ENCODE data around the gene KIAA1958. TPM values are rescaled to one million over a fixed set of nuclear protein-coding genes. Genes with fewer than 3 reads are reported as not detected.

KIAA1958 gene
- total and polyA plus RNA-seq, 10 donors = 0.39 to 11.9 (median 6.3) TPM

GRCh38 chr9:112484607-112485006, 2.0 kb upstream of the KIAA1958 start:
- 66 to 91% (median 88%) methylated on average over 2 of the region's 2 CpGs for WGBS, 5 donors
- Histone ChIP-seq H3K4me1 (peaks cover 0 to 24% (median 15%) of the 10 kb centered on the region in 6 donors), H3K36me3 (no peaks in the 10 kb centered on the region), H3K27ac (no peak overlapping the region), H3K4me3 (no peak overlapping the region), H3K27me3 (replicated peaks in 1 of 7) (no peaks in the 10 kb centered on the region), H3K9me3 (no peaks in the 10 kb centered on the region)
- intact Hi-C loops (cut with DNase I; ENCODE audit: low total_unique reads) = no loop called here
- TF ChIP-seq POLR2A (IDR thresholded peaks at IDR 0.05) (no peak), POLR2AphosphoS5 (IDR thresholded peaks at IDR 0.05) (no peak)
- TF ChIP-seq, protein P1, sequence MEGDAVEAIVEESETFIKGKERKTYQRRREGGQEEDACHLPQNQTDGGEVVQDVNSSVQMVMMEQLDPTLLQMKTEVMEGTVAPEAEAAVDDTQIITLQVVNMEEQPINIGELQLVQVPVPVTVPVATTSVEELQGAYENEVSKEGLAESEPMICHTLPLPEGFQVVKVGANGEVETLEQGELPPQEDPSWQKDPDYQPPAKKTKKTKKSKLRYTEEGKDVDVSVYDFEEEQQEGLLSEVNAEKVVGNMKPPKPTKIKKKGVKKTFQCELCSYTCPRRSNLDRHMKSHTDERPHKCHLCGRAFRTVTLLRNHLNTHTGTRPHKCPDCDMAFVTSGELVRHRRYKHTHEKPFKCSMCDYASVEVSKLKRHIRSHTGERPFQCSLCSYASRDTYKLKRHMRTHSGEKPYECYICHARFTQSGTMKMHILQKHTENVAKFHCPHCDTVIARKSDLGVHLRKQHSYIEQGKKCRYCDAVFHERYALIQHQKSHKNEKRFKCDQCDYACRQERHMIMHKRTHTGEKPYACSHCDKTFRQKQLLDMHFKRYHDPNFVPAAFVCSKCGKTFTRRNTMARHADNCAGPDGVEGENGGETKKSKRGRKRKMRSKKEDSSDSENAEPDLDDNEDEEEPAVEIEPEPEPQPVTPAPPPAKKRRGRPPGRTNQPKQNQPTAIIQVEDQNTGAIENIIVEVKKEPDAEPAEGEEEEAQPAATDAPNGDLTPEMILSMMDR (IDR thresholded peaks at IDR 0.05 in 8 of 11, conservative IDR thresholded peaks at IDR 0.05 in 3 of 11) = no peak
- no peak for DNase-seq

GRCh38 chr9:112485574-112485973, 1.1 kb upstream of the KIAA1958 start:
- intact Hi-C loops (cut with DNase I; ENCODE audit: low total_unique reads) = no loop called here
- peaks cover 0 to 24% (median 15%) of the 10 kb centered on the region in 6 donors for H3K4me1 ChIP-seq
- peak overlapping the region in 2 of 8 donors; percentile 94 to 98 for H3K4me3 ChIP-seq
- no peak overlapping the region for H3K27ac ChIP-seq
- H3K36me3 ChIP-seq = no peaks in the 10 kb centered on the region
- TF ChIP-seq POLR2AphosphoS5 (IDR thresholded peaks at IDR 0.05) (no peak), POLR2A (IDR thresholded peaks at IDR 0.05) (no peak)
- TF ChIP-seq, protein P1 (IDR thresholded peaks at IDR 0.05 in 8 of 11, conservative IDR thresholded peaks at IDR 0.05 in 3 of 11) = no peak
- no peaks in the 10 kb centered on the region for H3K9me3 ChIP-seq
- H3K27me3 ChIP-seq (replicated peaks in 1 of 7) = no peaks in the 10 kb centered on the region
- WGBS, 5 donors = 89 to 98% (median 93%) methylated on average over 3 of the region's 3 CpGs
- no peak for DNase-seq

DNA sequence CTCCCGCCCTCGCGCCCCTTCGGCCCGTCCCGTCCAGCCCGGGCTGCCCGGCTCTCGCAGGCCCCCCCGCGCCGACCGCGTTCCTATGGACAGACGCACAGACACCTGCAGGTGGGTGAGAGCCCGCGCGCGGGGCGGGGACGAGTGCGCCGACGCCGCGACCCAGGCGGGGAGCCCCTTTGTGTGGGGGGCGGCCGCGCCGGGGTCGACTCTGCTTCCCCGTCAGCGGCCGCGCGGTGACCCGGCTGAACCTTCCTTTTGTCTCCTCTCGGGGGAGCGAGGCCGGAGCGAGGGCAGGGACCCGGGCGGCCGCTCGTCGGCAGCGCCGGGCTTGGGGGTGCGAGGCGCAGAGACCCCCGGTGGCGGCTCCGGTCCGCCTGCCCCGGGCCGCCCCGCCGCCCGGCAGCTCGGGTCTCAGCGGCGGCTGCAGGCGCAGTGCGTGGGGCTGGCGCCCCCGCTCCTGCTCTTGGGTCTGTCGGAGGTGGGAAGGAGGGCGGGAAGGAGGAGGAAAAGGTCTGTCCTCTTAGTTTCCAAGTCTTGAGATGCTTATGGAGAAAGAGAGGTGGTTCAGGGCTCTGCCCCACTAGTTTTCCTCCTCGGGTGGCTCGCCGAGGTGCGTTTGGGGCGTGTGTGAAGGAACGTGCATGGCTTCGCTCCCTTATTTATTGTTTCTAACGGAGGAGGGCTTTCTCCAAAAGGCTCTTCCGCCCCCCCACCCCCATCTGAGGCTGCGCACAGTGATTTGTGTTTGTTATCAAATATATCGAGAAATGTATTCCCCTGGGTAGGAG, 576 bp downstream of the KIAA1958 start:
- intact Hi-C loops (cut with DNase I; ENCODE audit: low total_unique reads) = no loop called here

More for the DNA sequence above, 576 bp downstream of the KIAA1958 start:
- H3K4me3 ChIP-seq = peak overlapping the region; percentile 87 to 98 (median 92)
- 0 to 1% (median 1%) methylated on average over 15 to 80 of the region's 80 CpGs for whole genome bisulfite sequencing, 5 donors
- peak; percentile 93 for DNase-seq
- peak overlapping the region in 7 of 8 donors; percentile 53 to 90 (median 76) for H3K27ac ChIP-seq
- no peaks in the 10 kb centered on the region for H3K36me3 ChIP-seq
- peaks cover 0 to 24% (median 15%) of the 10 kb centered on the region in 6 donors for H3K4me1 ChIP-seq
- H3K27me3 ChIP-seq (replicated peaks in 1 of 7) = no peaks in the 10 kb centered on the region
- TF ChIP-seq, protein P1 (IDR thresholded peaks at IDR 0.05 in 8 of 11, conservative IDR thresholded peaks at IDR 0.05 in 3 of 11) = no peak
- no peak for TF ChIP-seq POLR2A (IDR thresholded peaks at IDR 0.05)
- TF ChIP-seq POLR2AphosphoS5 (IDR thresholded peaks at IDR 0.05) = no peak
- no peaks in the 10 kb centered on the region for H3K9me3 ChIP-seq
